ENCODE results near the gene SERPINA6.
"Not testable (repeated sequence)": the region's sequence is repeated elsewhere in the genome, so short reads cannot be mapped to it uniquely, and the experiment has no call there.

SERPINA6 gene

GRCh38 chr14:94291159-94291905, 31.8 kb downstream of the SERPINA6 start:
- DNase-seq, result no peak

GRCh38 chr14:94290197-94290596, 32.9 kb downstream of the SERPINA6 start:
- no peak for DNase-seq

GRCh38 chr14:94288610-94289465, 34.3 kb downstream of the SERPINA6 start:
- DNase-seq, result no peak

GRCh38 chr14:94285158-94285557, 38.0 kb downstream of the SERPINA6 start:
- DNase-seq, result no peak

- DNase-seq, result no peak
These were observed 38.9 kb downstream of the SERPINA6 start for GRCh38 chr14:94284221-94284620.

GRCh38 chr14:94282991-94283723, 40.0 kb downstream of the SERPINA6 start:
- DNase-seq, result no peak

GRCh38 chr14:94278731-94279130, 44.4 kb downstream of the SERPINA6 start:
- DNase-seq, result no peak

GRCh38 chr14:94276898-94277561, 46.1 kb downstream of the SERPINA6 start:
- not testable (repeated sequence) for DNase-seq

- DNase-seq, result no peak
These were observed 54.0 kb downstream of the SERPINA6 start for GRCh38 chr14:94269156-94269555.

GRCh38 chr14:94268582-94268981, 54.6 kb downstream of the SERPINA6 start:
- DNase-seq, result not testable (repeated sequence)

GRCh38 chr14:94267352-94267751, 55.8 kb downstream of the SERPINA6 start:
- peak; percentile 1 for DNase-seq

GRCh38 chr14:94264195-94264594, 58.9 kb downstream of the SERPINA6 start:
- DNase-seq, result not testable (repeated sequence)

All from hematopoietic multipotent progenitor cell treated with erythropoietin and hydrocortisone succinate and interleukin-3 and kit ligand, for 4 days (in vitro differentiated cells).